Endothelial cell of umbilical vein (primary cell): Measurements from ENCODE around the gene TNN. TPM values are rescaled to one million over a fixed set of nuclear protein-coding genes. Genes with fewer than 3 reads are reported as not detected.

ENCODE experiments used
- BruUV-seq: library from RNA; stranded (reverse); fragments of 400-500 nt; replicated peaks from 2 replicates; lab custom pipeline; 2021; lab: Mats Ljungman, UMichigan
- CTCF ChIA-PET: fragments of 300-600, 350-600 bp; sonication (Branson Sonifier 250); formaldehyde crosslinking; loops from one replicate; lab custom pipeline; 2021; ENCODE audit warnings: antibody characterized with exemption, inconsistent platforms; lab: Charles Lee
- POLR2A ChIA-PET: fragments of 300-600, 350-600 bp; sonication (Branson Sonifier 250); formaldehyde crosslinking; loops from one replicate; lab custom pipeline; 2021; ENCODE audit warnings: antibody characterized with exemption, inconsistent platforms; lab: Charles Lee
- DNase-seq: peaks from one replicate; pipeline ENCODE4 v3.0.0-alpha.2; 2011; ENCODE audit warnings: low read depth, low spot score
- FAIRE-seq: peaks from 2 replicates; lab custom pipeline; 2011; peaks lifted over from hg19 to GRCh38; lab: Jason Lieb, UNC
- H2AFZ ChIP-seq: 2 replicates; pipeline ENCODE4 v1.6.0; 2012; ENCODE audit warnings: low read depth, low read length, control low read depth, inconsistent platforms
- H3K27ac ChIP-seq: 2 replicates; pipeline ENCODE4 v1.5.1; 2011; ENCODE audit warnings: low read depth, mild to moderate bottlenecking, control low read depth, low read length, moderate library complexity; ENCODE audit not compliant: insufficient read depth
- H3K27me3 ChIP-seq, 2 experiments: 2 replicates each; pipeline versions ENCODE4 v1.6.0 to v1.6.1; 2011; ENCODE audit warnings: low read length in 2 of 2, mixed read lengths in 1 of 2; ENCODE audit not compliant: control insufficient read depth in 2 of 2, insufficient read depth in 2 of 2
- H3K36me3 ChIP-seq, 2 experiments: 2 replicates in 1 of 2; 3 replicates in 1 of 2; pipeline ENCODE4 v1.5.1; 2011; ENCODE audit warnings: low read length in 2 of 2, mild to moderate bottlenecking in 1 of 2, moderate library complexity in 1 of 2; ENCODE audit not compliant: control insufficient read depth in 2 of 2, insufficient read depth in 2 of 2; ENCODE audit errors: extremely low read depth in 1 of 2
- H3K4me1 ChIP-seq: 3 replicates; pipeline ENCODE4 v1.5.1; 2011; ENCODE audit warnings: mild to moderate bottlenecking, low read length; ENCODE audit not compliant: control insufficient read depth, insufficient read depth; ENCODE audit errors: extremely low read depth
- H3K4me2 ChIP-seq: 2 replicates; pipeline ENCODE4 v1.6.1; 2011; ENCODE audit warnings: low read length, control low read depth, mixed read lengths; ENCODE audit not compliant: insufficient read depth
- H3K4me3 ChIP-seq, 3 experiments: fragments of 200-600 bp in 1 of 3; sonication (generic), shearing (Covaris generic) in 1 of 3; replicated peaks in 1 of 3; 2 replicates each; pipeline ENCODE4 v1.5.1; 2011 to 2016; ENCODE audit warnings: control low read depth in 3 of 3, low read length in 3 of 3, mild to moderate bottlenecking in 2 of 3, inconsistent platforms in 1 of 3, low read depth in 1 of 3, moderate library complexity in 1 of 3; ENCODE audit not compliant: insufficient read depth in 1 of 3
- H3K79me2 ChIP-seq: 2 replicates; pipeline ENCODE4 v1.6.0; 2012; ENCODE audit warnings: low read length, inconsistent platforms; ENCODE audit not compliant: control insufficient read depth, insufficient read depth
- H3K9ac ChIP-seq: replicated peaks from 2 replicates; pipeline ENCODE3; 2011; ENCODE audit warnings: low read length, control low read depth; ENCODE audit not compliant: insufficient read depth; ENCODE audit errors: extremely low read depth
- H3K9me1 ChIP-seq: replicated peaks from 3 replicates; pipeline ENCODE4 v1.6.0; 2011; ENCODE audit warnings: mild to moderate bottlenecking, low read length; ENCODE audit not compliant: control insufficient read depth, insufficient read depth; ENCODE audit errors: extremely low read depth
- H3K9me3 ChIP-seq: replicated peaks from 2 replicates; pipeline ENCODE4 v1.5.1; 2012; ENCODE audit warnings: low read length, inconsistent platforms; ENCODE audit not compliant: control insufficient read depth, insufficient read depth
- H4K20me1 ChIP-seq: replicated peaks from 2 replicates; pipeline ENCODE3; 2011; ENCODE audit warnings: mild to moderate bottlenecking, low read length; ENCODE audit not compliant: control insufficient read depth, insufficient read depth; ENCODE audit errors: extremely low read depth
- EZH2 ChIP-seq: IDR thresholded peaks from 2 replicates; pipeline ENCODE4 v1.6.1; 2012; ENCODE audit warnings: borderline replicate concordance, low read depth, mild to moderate bottlenecking, moderate library complexity, low read length, inconsistent platforms; ENCODE audit not compliant: severe bottlenecking
- FOS ChIP-seq: IDR thresholded peaks from 2 replicates; pipeline ENCODE4 v1.6.1; 2011; ENCODE audit warnings: mild to moderate bottlenecking, low read length, moderate library complexity, borderline replicate concordance; ENCODE audit not compliant: insufficient read depth
- MAX ChIP-seq: IDR thresholded peaks from 2 replicates; pipeline ENCODE4 v1.6.1; 2011; ENCODE audit not compliant: insufficient read depth, insufficient read length
- POLR2A ChIP-seq: IDR thresholded peaks from 2 replicates; pipeline ENCODE4 v1.6.1; 2012; ENCODE audit warnings: low read depth, mild to moderate bottlenecking, control low read depth, low read length
- dilution Hi-C: fragments of 300-500 bp; cut with MboI; formaldehyde crosslinking; loops from one replicate; pipeline ENCODE4 v1.15.0; 2019; ENCODE audit warnings: low sequenced_read_pairs; ENCODE audit not compliant: extremely low pct_ligation_motif_present
- intact Hi-C: fragments of 100-400 bp; cut with micrococcal nuclease; formaldehyde crosslinking; loops from one replicate; pipeline ENCODE4 v1.10.0; 2022
- polyA plus RNA-seq, 4 experiments: library from polyadenylated mRNA; depleted of rRNA in 3 of 4; stranded (reverse) in 3 of 4; unstranded in 1 of 4; fragments of >200 nt; gene quantifications; 2 replicates each; pipeline versions ENCODE4 v1.2.1 to v1.2.3, GENCODE V29; 2011 to 2012; ENCODE audit warnings: missing spikeins in 1 of 4
- total RNA-seq: library from RNA; stranded (reverse); gene quantifications from 2 replicates; pipeline ENCODE4 v1.2.3, GENCODE V29; 2021

The TNN gene
- total and polyA plus RNA-seq, 2 donors (not counting 3 experiments of a cell fraction or from before 2014, with no cell fraction given) = not detected

GRCh38 chr1:175176246-175176645 is 108.6 kb downstream of the TNN start:
- dilution Hi-C loops = no loop called here

GRCh38 chr1:175178056-175178455 is 110.4 kb downstream of the TNN start:
- no TSS peak for BruUV-seq
- H3K27ac ChIP-seq = no peak overlapping the region
- TF ChIP-seq MAX (no peak), FOS (no peak), POLR2A (no peak)
- POLR2A ChIA-PET = no interaction called here
- no peak overlapping the region for H3K4me2 ChIP-seq
- H3K27me3 ChIP-seq = no peaks in the 10 kb centered on the region
- CTCF ChIA-PET = interaction anchor here (2.3 kb wide), 1 partner anchor 23 kb away, joined by 6 read pairs; no protein-coding TSS in a partner anchor
- no peaks in the 10 kb centered on the region for H3K9me1 ChIP-seq
- no peaks in the 10 kb centered on the region for H3K79me2 ChIP-seq
- dilution Hi-C loops (no loop called here), intact Hi-C loops (no loop called here)
- H4K20me1 ChIP-seq = no peaks in the 10 kb centered on the region
- DNase-seq (no peak), FAIRE-seq (no peak)
- no peaks in the 10 kb centered on the region for H3K9me3 ChIP-seq
- no peak overlapping the region for H3K9ac ChIP-seq
- H3K4me3 ChIP-seq = no peak overlapping the region
- no peaks in the 10 kb centered on the region for H3K36me3 ChIP-seq
- H3K4me1 ChIP-seq = no peaks in the 10 kb centered on the region
- H2AFZ ChIP-seq = no peak overlapping the region

More at GRCh38 chr1:175176246-175176645, 108.6 kb downstream of the TNN start:
- ChIA-PET CTCF (no interaction called here), POLR2A (no interaction called here)
- no peak overlapping the region for H3K4me3 ChIP-seq
- no peak overlapping the region for H3K27ac ChIP-seq
- no peaks in the 10 kb centered on the region for H3K9me1 ChIP-seq
- DNase-seq = no peak
- H3K9me3 ChIP-seq = no peaks in the 10 kb centered on the region
- BruUV-seq = no TSS peak
- H3K9ac ChIP-seq = no peak overlapping the region
- no peaks in the 10 kb centered on the region for H3K4me1 ChIP-seq
- no peak overlapping the region for H3K4me2 ChIP-seq
- TF ChIP-seq EZH2 = no peak
- no peak for FAIRE-seq
- H3K27me3 ChIP-seq = no peaks in the 10 kb centered on the region
- intact Hi-C loops = no loop called here
- no peaks in the 10 kb centered on the region for H3K79me2 ChIP-seq
- H3K36me3 ChIP-seq = no peaks in the 10 kb centered on the region
- no peak overlapping the region for H2AFZ ChIP-seq
- H4K20me1 ChIP-seq = no peaks in the 10 kb centered on the region
